ENCODE results near the gene DDI1. TPM values are rescaled to one million over a fixed set of nuclear protein-coding genes. Genes with fewer than 3 reads are reported as not detected.

Gene DDI1
- total RNA-seq (2014; rRNA removed; shearing (Covaris generic)) (not detected in 2 replicates), polyA plus RNA-seq (2016; fragmentation: Nextera tagmentation; extraction: Ambion mirVana) (0.13 TPM in 1 of 2 replicates, not detected in the other)
- long read RNA-seq = 0 reads

DNA sequence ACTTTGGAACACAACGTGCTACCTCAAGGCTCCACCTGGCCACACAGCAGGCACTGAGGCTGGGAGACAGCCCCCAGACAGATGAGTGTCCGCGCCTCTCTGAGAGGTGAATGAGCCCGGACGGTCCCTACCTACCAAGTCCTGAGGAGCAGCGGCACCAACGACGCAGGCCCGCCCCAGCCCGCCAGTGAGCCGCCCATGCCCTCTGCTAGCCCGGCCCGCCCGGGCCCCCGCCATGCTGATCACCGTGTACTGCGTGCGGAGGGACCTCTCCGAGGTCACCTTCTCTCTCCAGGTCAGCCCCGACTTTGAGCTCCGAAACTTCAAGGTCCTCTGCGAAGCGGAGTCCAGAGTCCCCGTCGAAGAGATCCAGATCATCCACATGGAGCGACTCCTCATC is at the start of gene DDI1:
TSS of gene DDI1 (plus strand) at position 53 of the 400 bp plus-strand sequence. CDS start at position 236, 183 bp downstream.
- no peaks in the 10 kb centered on the region for H4K20me1 ChIP-seq (replicated peaks; ENCODE audit: insufficient read depth)
- peaks cover 2% of the 10 kb centered on the region; the same call in 2 of the 3 replicates for H3K9me3 Mint-ChIP-seq
- no peak for ATAC-seq
- H3K27ac Mint-ChIP-seq = no peak within 1 kb of the TSS
- no peaks in the 10 kb centered on the region for H3K27me3 Mint-ChIP-seq (ENCODE audit: insufficient read depth, low read depth, poor library complexity)
- no peak within 1 kb of the TSS for H2AFZ ChIP-seq
- no peaks in the 10 kb centered on the region for H3K4me1 ChIP-seq (ENCODE audit: insufficient read depth)
- H3K4me3 Mint-ChIP-seq = no peak within 1 kb of the TSS
- no peaks in the 10 kb centered on the region for H3K9me2 ChIP-seq (ENCODE audit: insufficient read depth)
- DNase-seq (ENCODE audit: low spot score) = no peak
- no peaks in the 10 kb centered on the region for H3K36me3 Mint-ChIP-seq (ENCODE audit: low read depth)
- no peaks in the 10 kb centered on the region for H3F3A ChIP-seq (replicated peaks; ENCODE audit: low read depth)
- TF ChIP-seq EZH2phosphoT487 (IDR thresholded peaks at IDR 0.05; ENCODE audit: unreplicated experiment) = no peak
- no peak for TF ChIP-seq POLR2AphosphoS5 (IDR thresholded peaks at IDR 0.05; ENCODE audit: low read depth)
- TF ChIP-seq NANOG (IDR thresholded peaks at IDR 0.05; ENCODE audit: borderline replicate concordance) = no peak
- TF ChIP-seq EZH2 (IDR thresholded peaks at IDR 0.05; ENCODE audit: low read depth, unreplicated experiment) = no peak
- no peak for TF ChIP-seq ZNF114 (CRISPR knock-in tag; IDR thresholded peaks at IDR 0.05)
- H3K27ac ChIP-seq (ENCODE audit: low read depth) = no peak within 1 kb of the TSS
- no peaks in the 10 kb centered on the region for H3K27me3 ChIP-seq (ENCODE audit: insufficient read depth)
- no peaks in the 10 kb centered on the region for H3K79me2 ChIP-seq (replicated peaks; ENCODE audit: insufficient read depth)
- no peak within 1 kb of the TSS for H3K4me2 ChIP-seq
- no peaks in the 10 kb centered on the region for H3K4me1 Mint-ChIP-seq
- H3K36me3 ChIP-seq (ENCODE audit: insufficient read depth) = no peaks in the 10 kb centered on the region
- no peak within 1 kb of the TSS for H3K4me3 ChIP-seq

- Histone ChIP-seq H3K9me2 (ENCODE audit: insufficient read depth) (no peaks in the 10 kb centered on the region; the same call in 1 of the 2 replicates), H3K27me3 (ENCODE audit: insufficient read depth) (no peaks in the 10 kb centered on the region), H3K27ac (ENCODE audit: low read depth) (no peak overlapping the region), H4K20me1 (replicated peaks; ENCODE audit: insufficient read depth) (no peaks in the 10 kb centered on the region; the same call in 1 of the 2 replicates), H3K4me3 (no peak overlapping the region), H3K79me2 (replicated peaks; ENCODE audit: insufficient read depth) (no peaks in the 10 kb centered on the region), H3K36me3 (ENCODE audit: insufficient read depth) (no peaks in the 10 kb centered on the region), H3F3A (replicated peaks; ENCODE audit: low read depth) (no peaks in the 10 kb centered on the region), H3K4me1 (ENCODE audit: insufficient read depth) (0 out of 2 replicates have a peak, but pooled peaks cover 3% of the 10 kb centered on the region), H2AFZ (no peak overlapping the region), H3K4me2 (no peak overlapping the region)
- peak; percentile 56 for DNase-seq (ENCODE audit: low spot score)
- Mint-ChIP-seq H3K9me3 (peaks cover 4% of the 10 kb centered on the region; the same call in 2 of the 3 replicates), H3K4me1 (peaks cover 13% of the 10 kb centered on the region), H3K4me3 (no peak overlapping the region), H3K27me3 (ENCODE audit: insufficient read depth, low read depth, poor library complexity) (peaks cover 3% of the 10 kb centered on the region), H3K27ac (peak overlapping the region; percentile 36; the same call in 1 of the 2 replicates), H3K36me3 (ENCODE audit: low read depth) (0 out of 3 replicates have a peak, but pooled peaks cover 3% of the 10 kb centered on the region)
- no peak for TF ChIP-seq EZH2 (IDR thresholded peaks at IDR 0.05; ENCODE audit: low read depth, unreplicated experiment)
- TF ChIP-seq, protein P1, sequence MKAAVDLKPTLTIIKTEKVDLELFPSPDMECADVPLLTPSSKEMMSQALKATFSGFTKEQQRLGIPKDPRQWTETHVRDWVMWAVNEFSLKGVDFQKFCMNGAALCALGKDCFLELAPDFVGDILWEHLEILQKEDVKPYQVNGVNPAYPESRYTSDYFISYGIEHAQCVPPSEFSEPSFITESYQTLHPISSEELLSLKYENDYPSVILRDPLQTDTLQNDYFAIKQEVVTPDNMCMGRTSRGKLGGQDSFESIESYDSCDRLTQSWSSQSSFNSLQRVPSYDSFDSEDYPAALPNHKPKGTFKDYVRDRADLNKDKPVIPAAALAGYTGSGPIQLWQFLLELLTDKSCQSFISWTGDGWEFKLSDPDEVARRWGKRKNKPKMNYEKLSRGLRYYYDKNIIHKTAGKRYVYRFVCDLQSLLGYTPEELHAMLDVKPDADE (IDR thresholded peaks at IDR 0.05) = no peak
- no peak for TF ChIP-seq ZNF114 (CRISPR knock-in tag; IDR thresholded peaks at IDR 0.05)
- no peak for TF ChIP-seq CTCF (conservative IDR thresholded peaks at IDR 0.05; ENCODE audit: low read depth in 2 of 2)
- TF ChIP-seq POLR2AphosphoS5 (IDR thresholded peaks at IDR 0.05; ENCODE audit: low read depth) = no peak
- TF ChIP-seq JUNB (IDR thresholded peaks at IDR 0.05; ENCODE audit: unreplicated experiment) = no peak
- TF ChIP-seq, protein P2, sequence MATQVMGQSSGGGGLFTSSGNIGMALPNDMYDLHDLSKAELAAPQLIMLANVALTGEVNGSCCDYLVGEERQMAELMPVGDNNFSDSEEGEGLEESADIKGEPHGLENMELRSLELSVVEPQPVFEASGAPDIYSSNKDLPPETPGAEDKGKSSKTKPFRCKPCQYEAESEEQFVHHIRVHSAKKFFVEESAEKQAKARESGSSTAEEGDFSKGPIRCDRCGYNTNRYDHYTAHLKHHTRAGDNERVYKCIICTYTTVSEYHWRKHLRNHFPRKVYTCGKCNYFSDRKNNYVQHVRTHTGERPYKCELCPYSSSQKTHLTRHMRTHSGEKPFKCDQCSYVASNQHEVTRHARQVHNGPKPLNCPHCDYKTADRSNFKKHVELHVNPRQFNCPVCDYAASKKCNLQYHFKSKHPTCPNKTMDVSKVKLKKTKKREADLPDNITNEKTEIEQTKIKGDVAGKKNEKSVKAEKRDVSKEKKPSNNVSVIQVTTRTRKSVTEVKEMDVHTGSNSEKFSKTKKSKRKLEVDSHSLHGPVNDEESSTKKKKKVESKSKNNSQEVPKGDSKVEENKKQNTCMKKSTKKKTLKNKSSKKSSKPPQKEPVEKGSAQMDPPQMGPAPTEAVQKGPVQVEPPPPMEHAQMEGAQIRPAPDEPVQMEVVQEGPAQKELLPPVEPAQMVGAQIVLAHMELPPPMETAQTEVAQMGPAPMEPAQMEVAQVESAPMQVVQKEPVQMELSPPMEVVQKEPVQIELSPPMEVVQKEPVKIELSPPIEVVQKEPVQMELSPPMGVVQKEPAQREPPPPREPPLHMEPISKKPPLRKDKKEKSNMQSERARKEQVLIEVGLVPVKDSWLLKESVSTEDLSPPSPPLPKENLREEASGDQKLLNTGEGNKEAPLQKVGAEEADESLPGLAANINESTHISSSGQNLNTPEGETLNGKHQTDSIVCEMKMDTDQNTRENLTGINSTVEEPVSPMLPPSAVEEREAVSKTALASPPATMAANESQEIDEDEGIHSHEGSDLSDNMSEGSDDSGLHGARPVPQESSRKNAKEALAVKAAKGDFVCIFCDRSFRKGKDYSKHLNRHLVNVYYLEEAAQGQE (IDR thresholded peaks at IDR 0.05; ENCODE audit: unreplicated experiment) = no peak
- no peak for TF ChIP-seq CREB1 (CRISPR knock-in tag; IDR thresholded peaks at IDR 0.05; ENCODE audit: low read depth)
- peak; percentile 82 for ATAC-seq
Measured at GRCh38 chr11:103987629-103988594, 48.5 kb upstream of the DDI1 start.

Data from GM23338 (cell line).